GM18858 (cell line): Measurements from ENCODE around the gene ZNF334.

Source experiments
- ATAC-seq: cut with Tn5 transposase; IDR thresholded peaks from one replicate; pipeline ENCODE4 v1.9.1; 2021; ENCODE audit not compliant: unreplicated experiment

ZNF334 gene

GRCh38 chr20:46546298-46546697 is 32.9 kb upstream of the ZNF334 start:
- no peak for ATAC-seq

- no peak for ATAC-seq
Measured at GRCh38 chr20:46545827-46546138, 32.4 kb upstream of the ZNF334 start.

GRCh38 chr20:46545077-46545826 is 31.9 kb upstream of the ZNF334 start:
- ATAC-seq, result no peak

- ATAC-seq, result no peak
Measured at GRCh38 chr20:46544576-46544975, 31.2 kb upstream of the ZNF334 start.

GRCh38 chr20:46543959-46544358 is 30.6 kb upstream of the ZNF334 start:
- no peak for ATAC-seq

GRCh38 chr20:46543033-46543432 is 29.7 kb upstream of the ZNF334 start:
- no peak for ATAC-seq

- no peak for ATAC-seq
Measured at GRCh38 chr20:46541229-46541935, 28.0 kb upstream of the ZNF334 start.

- ATAC-seq, result no peak
Measured at GRCh38 chr20:46539113-46539512, 25.8 kb upstream of the ZNF334 start.

- no peak for ATAC-seq
Measured at GRCh38 chr20:46530640-46531039, 17.3 kb upstream of the ZNF334 start.

- no peak for ATAC-seq
Measured at GRCh38 chr20:46523696-46524328, 10.5 kb upstream of the ZNF334 start.

- no peak for ATAC-seq
Measured at GRCh38 chr20:46523108-46523507, 9.7 kb upstream of the ZNF334 start.

- no peak for ATAC-seq
Measured at GRCh38 chr20:46520976-46521579, 7.7 kb upstream of the ZNF334 start.

GRCh38 chr20:46520540-46520939 is 7.2 kb upstream of the ZNF334 start:
- ATAC-seq, result no peak

GRCh38 chr20:46519471-46520068 is 6.2 kb upstream of the ZNF334 start:
- no peak for ATAC-seq

- no peak for ATAC-seq
Measured at GRCh38 chr20:46509523-46509922, 3.8 kb downstream of the ZNF334 start.

- ATAC-seq, result no peak
Measured at GRCh38 chr20:46507760-46508407, 5.5 kb downstream of the ZNF334 start.

GRCh38 chr20:46505506-46505905 is 7.9 kb downstream of the ZNF334 start:
- no peak for ATAC-seq

GRCh38 chr20:46501961-46502360 is 11.4 kb downstream of the ZNF334 start:
- ATAC-seq, result no peak

- no peak for ATAC-seq
Measured at GRCh38 chr20:46501337-46501942, 11.9 kb downstream of the ZNF334 start.

GRCh38 chr20:46494077-46494476 is 19.3 kb downstream of the ZNF334 start:
- no peak for ATAC-seq

GRCh38 chr20:46491354-46491753 is 22.0 kb downstream of the ZNF334 start:
- no peak for ATAC-seq
